Measurements from ENCODE around the gene CDC20. TPM values are rescaled to one million over a fixed set of nuclear protein-coding genes. Genes with fewer than 3 reads are reported as not detected.

The CDC20 gene
- total and polyA plus RNA-seq, 12 donors = 0.32 to 12.8 (median 2.3) TPM

- H3K36me3 ChIP-seq (replicated peaks in 1 of 2) = peaks cover 0 to 57% of the 10 kb centered on the region in 2 donors
- intact Hi-C loops (cut with DNase I) = no loop called here
- no peaks in the 10 kb centered on the region for H3K9me3 ChIP-seq (replicated peaks in 1 of 3)
- TF ChIP-seq CTCF (IDR thresholded peaks at IDR 0.05) (peak in 1 of 6 experiments; percentile 11), POLR2A (IDR thresholded peaks at IDR 0.05) (no peak)
- peaks cover 4 to 22% of the 10 kb centered on the region in 2 donors for H3K4me1 ChIP-seq (replicated peaks in 1 of 2)
- WGBS, 4 donors = 92 to 96% (median 95%) methylated on average over 2 of the region's 2 CpGs
- no peak overlapping the region for H3K27ac ChIP-seq
- no peak for DNase-seq
- H3K27me3 ChIP-seq = no peaks in the 10 kb centered on the region
- no peak overlapping the region for H3K4me3 ChIP-seq
Measured at GRCh38 chr1:43383449-43383848, 24.7 kb downstream of the CDC20 start.

GRCh38 chr1:43386676-43387075 is 27.9 kb downstream of the CDC20 start:
- no peak for DNase-seq
- H3K27ac ChIP-seq = no peak overlapping the region
- TF ChIP-seq POLR2A (IDR thresholded peaks at IDR 0.05) (no peak), CTCF (IDR thresholded peaks at IDR 0.05) (no peak)
- no peak overlapping the region for H3K4me3 ChIP-seq
- intact Hi-C loops (cut with DNase I) = no loop called here
- peaks cover 16 to 39% of the 10 kb centered on the region in 2 donors for H3K4me1 ChIP-seq (replicated peaks in 1 of 2)
- H3K27me3 ChIP-seq = no peaks in the 10 kb centered on the region
- H3K9me3 ChIP-seq (replicated peaks in 1 of 3) = no peaks in the 10 kb centered on the region
- H3K36me3 ChIP-seq (replicated peaks in 1 of 2) = peaks cover 0 to 53% of the 10 kb centered on the region in 2 donors
- 90 to 94% (median 92%) methylated on average over 6 of the region's 6 CpGs for WGBS, 4 donors

- Histone ChIP-seq H3K4me3 (no peak overlapping the region), H3K4me1 (replicated peaks in 1 of 2) (peaks cover 16 to 27% of the 10 kb centered on the region in 2 donors), H3K9me3 (replicated peaks in 1 of 3) (no peaks in the 10 kb centered on the region), H3K27ac (no peak overlapping the region), H3K36me3 (replicated peaks in 1 of 2) (peaks cover 0 to 47% of the 10 kb centered on the region in 2 donors), H3K27me3 (no peaks in the 10 kb centered on the region)
- DNase-seq = no peak
- intact Hi-C loops (cut with DNase I) = no loop called here
- TF ChIP-seq POLR2A (IDR thresholded peaks at IDR 0.05) = no peak
- TF ChIP-seq CTCF (IDR thresholded peaks at IDR 0.05) = no peak
- WGBS, 4 donors = 51 to 65% (median 60%) methylated on average over 4 of the region's 4 CpGs
Measured at GRCh38 chr1:43387976-43388599, 29.3 kb downstream of the CDC20 start.

GRCh38 chr1:43388613-43389012 is 29.8 kb downstream of the CDC20 start:
- intact Hi-C loops (cut with DNase I) = no loop called here
- Histone ChIP-seq H3K4me3 (peak overlapping the region in 1 of 4 donors; percentile 65), H3K4me1 (replicated peaks in 1 of 2) (peaks cover 16 to 27% of the 10 kb centered on the region in 2 donors), H3K36me3 (replicated peaks in 1 of 2) (peaks cover 0 to 41% of the 10 kb centered on the region in 2 donors), H3K27ac (peak overlapping the region in 3 of 5 donors; percentile 56 to 88 (median 83)), H3K9me3 (replicated peaks in 1 of 3) (no peaks in the 10 kb centered on the region), H3K27me3 (no peaks in the 10 kb centered on the region)
- 32 to 46% (median 38%) methylated on average over 3 of the region's 3 CpGs for WGBS, 4 donors
- TF ChIP-seq CTCF (IDR thresholded peaks at IDR 0.05) (no peak), POLR2A (IDR thresholded peaks at IDR 0.05) (no peak)
- DNase-seq = no peak

Data from adrenal gland (tissue), 12 donors.